Measurements from ENCODE around the gene PHPT1. TPM values are rescaled to one million over a fixed set of nuclear protein-coding genes. Genes with fewer than 3 reads are reported as not detected.

Gene PHPT1
- total RNA-seq, 4 donors from 2014 or later: 42.6 to 71.0 (median 66.7) TPM

GRCh38 chr9:136804509-136805206, 44.6 kb upstream of the PHPT1 start:
- Histone ChIP-seq H3K27ac (no peak overlapping the region), H3K4me1 (peaks cover 0 to 45% (median 30%) of the 10 kb centered on the region in 4 donors), H3K27me3 (peaks cover 0 to 30% of the 10 kb centered on the region in 2 donors), H3K36me3 (peaks cover 0 to 16% (median 0%) of the 10 kb centered on the region in 3 donors), H3K9me3 (no peaks in the 10 kb centered on the region), H3K4me3 (no peak overlapping the region)
- no peak for TF ChIP-seq CTCF (IDR thresholded peaks at IDR 0.05)
- no peak for TF ChIP-seq POLR2A (IDR thresholded peaks at IDR 0.05)
- no peak for TF ChIP-seq EP300 (IDR thresholded peaks at IDR 0.05)
- WGBS, 2 donors: 91 to 94% methylated on average over 13 to 17 of the region's 20 CpGs
- DNase-seq (ENCODE audit: low spot score in 2 of 2): no peak

- TF ChIP-seq EP300 (IDR thresholded peaks at IDR 0.05) (no peak), POLR2A (IDR thresholded peaks at IDR 0.05) (no peak), CTCF (IDR thresholded peaks at IDR 0.05) (no peak)
- H3K27ac ChIP-seq: no peak overlapping the region
- DNase-seq (ENCODE audit: low spot score in 2 of 2): no peak
- H3K27me3 ChIP-seq: peaks cover 0 to 24% of the 10 kb centered on the region in 2 donors
- WGBS, 2 donors: 87 to 98% methylated on average over 12 of the region's 12 CpGs
- H3K36me3 ChIP-seq: peaks cover 0 to 16% (median 0%) of the 10 kb centered on the region in 3 donors
- H3K4me3 ChIP-seq: no peak overlapping the region
- H3K9me3 ChIP-seq: no peaks in the 10 kb centered on the region
- peaks cover 0 to 45% (median 28%) of the 10 kb centered on the region in 4 donors for H3K4me1 ChIP-seq
Observed at GRCh38 chr9:136805207-136805740, 43.9 kb upstream of the PHPT1 start.

DNA sequence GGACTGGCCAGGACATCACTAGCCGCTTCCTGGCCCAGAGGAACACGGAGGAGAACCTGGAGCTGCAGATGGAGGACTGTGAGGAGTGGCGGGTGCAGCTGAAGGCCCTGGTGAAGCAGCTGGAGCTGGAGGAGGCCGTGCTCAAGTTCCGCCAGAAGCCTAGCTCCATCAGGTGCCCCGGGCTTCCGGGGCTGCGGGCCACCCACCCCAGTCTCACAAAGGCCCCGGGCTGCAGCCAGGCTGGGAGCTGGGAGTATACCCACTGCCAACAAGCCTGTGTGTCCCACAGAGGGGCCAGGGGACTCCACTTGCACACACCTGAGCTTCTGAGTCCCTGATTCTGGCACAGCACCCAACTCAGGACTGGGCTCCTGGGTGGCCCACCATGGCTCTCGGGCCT, 43.1 kb upstream of the PHPT1 start:
- Histone ChIP-seq H3K27me3 (peaks cover 0 to 16% of the 10 kb centered on the region in 2 donors), H3K4me3 (no peak overlapping the region), H3K36me3 (peaks cover 0 to 16% (median 0%) of the 10 kb centered on the region in 3 donors), H3K27ac (no peak overlapping the region), H3K9me3 (no peaks in the 10 kb centered on the region), H3K4me1 (peaks cover 0 to 45% (median 24%) of the 10 kb centered on the region in 4 donors)
- no peak for DNase-seq (ENCODE audit: low spot score in 2 of 2)
- TF ChIP-seq POLR2A (IDR thresholded peaks at IDR 0.05) (no peak), EP300 (IDR thresholded peaks at IDR 0.05) (no peak), CTCF (IDR thresholded peaks at IDR 0.05) (no peak)
- 94 to 99% methylated on average over 9 to 10 of the region's 10 CpGs for WGBS, 2 donors

DNA sequence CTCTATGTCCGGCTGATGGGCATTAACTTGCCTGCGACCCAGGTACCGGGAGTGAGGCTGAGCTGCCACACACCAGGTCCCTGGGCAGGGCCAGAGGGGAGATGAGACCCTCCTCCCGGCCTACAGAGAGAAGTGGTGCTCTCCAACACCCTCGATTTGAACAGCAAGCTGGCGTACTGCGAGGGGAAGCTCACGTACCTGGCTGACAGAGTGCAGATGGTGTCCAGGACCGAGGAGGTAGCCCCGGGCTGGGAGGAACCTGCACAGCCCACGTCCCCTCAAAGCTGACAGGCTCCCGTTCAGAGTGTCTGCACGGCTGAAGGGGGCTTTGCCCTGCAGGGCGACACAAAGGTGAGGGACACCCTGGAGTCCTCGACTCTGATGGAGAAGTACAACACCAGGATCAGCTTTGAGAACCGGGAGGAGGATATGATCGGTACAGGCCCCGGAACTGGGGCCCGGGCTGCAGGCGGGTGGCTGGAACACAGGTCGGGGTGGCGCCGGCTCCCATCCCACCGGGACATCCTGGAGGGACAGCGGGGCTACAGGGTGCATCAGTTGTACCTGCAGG, 42.5 kb upstream of the PHPT1 start:
- no peak for DNase-seq (ENCODE audit: low spot score in 2 of 2)
- WGBS, 2 donors: 73 to 76% methylated on average over 24 to 25 of the region's 25 CpGs
- TF ChIP-seq EP300 (IDR thresholded peaks at IDR 0.05): no peak
- TF ChIP-seq CTCF (IDR thresholded peaks at IDR 0.05): no peak
- TF ChIP-seq POLR2A (IDR thresholded peaks at IDR 0.05): no peak
- Histone ChIP-seq H3K9me3 (no peaks in the 10 kb centered on the region), H3K27ac (peak overlapping the region in 3 of 4 donors; percentile 60 to 94 (median 84)), H3K4me3 (peak overlapping the region; percentile 78 to 95 (median 86)), H3K4me1 (peaks cover 0 to 46% (median 23%) of the 10 kb centered on the region in 4 donors), H3K36me3 (peaks cover 0 to 18% (median 0%) of the 10 kb centered on the region in 3 donors), H3K27me3 (peaks cover 0 to 9% of the 10 kb centered on the region in 2 donors)
